Measurements from ENCODE around the gene CFAP52. TPM values are rescaled to one million over a fixed set of nuclear protein-coding genes. Genes with fewer than 3 reads are reported as not detected.

The CFAP52 gene
- polyA plus RNA-seq, 3 donors = not detected

DNA sequence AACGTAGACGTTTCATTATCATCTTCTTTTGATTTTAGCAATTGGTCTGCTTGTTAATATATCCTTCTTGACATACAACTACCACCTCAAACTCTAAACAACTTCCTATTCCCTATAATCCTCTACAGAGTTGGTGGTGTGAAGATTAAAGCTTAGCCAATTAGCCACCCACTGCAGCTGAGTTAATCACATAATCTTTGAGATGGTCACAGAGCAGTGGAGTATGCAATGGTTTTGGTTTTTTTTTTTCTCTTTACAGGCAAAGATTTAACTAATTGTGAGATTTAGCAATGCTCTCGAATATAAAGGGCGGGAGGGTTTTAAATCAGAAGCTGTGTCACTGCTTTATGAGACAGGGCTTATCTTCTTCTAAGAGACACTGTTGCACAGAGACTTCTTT is 37.8 kb upstream of the CFAP52 start:
- Mint-ChIP-seq H3K27ac (no peak overlapping the region), H3K4me1 (peaks cover 2% of the 10 kb centered on the region), H3K4me3 (no peak overlapping the region), H3K9me3 (peaks cover 0 to 1% (median 0%) of the 10 kb centered on the region in 7 donors), H3K36me3 (peaks cover 30 to 52% of the 10 kb centered on the region in 2 donors), H3K27me3 (ENCODE audit: low read depth in 3 of 3) (no peaks in the 10 kb centered on the region)
- Histone ChIP-seq H3K4me3 (replicated peaks in 1 of 3; ENCODE audit: low read depth in 2 of 3, low read length in 3 of 3) (no peak overlapping the region), H3K79me2 (ENCODE audit: insufficient read depth, low read length) (no peaks in the 10 kb centered on the region), H3K9ac (ENCODE audit: insufficient read depth, low read length, poor library complexity, severe bottlenecking) (no peak overlapping the region), H3K27ac (ENCODE audit: low read depth in 1 of 2, low read length in 2 of 2) (no peak overlapping the region), H3K36me3 (replicated peaks in 1 of 2; ENCODE audit: control insufficient read depth in 1 of 2, insufficient read depth in 2 of 2, low read length in 2 of 2) (peaks cover 5 to 20% of the 10 kb centered on the region in 2 donors), H3K4me2 (replicated peaks; ENCODE audit: extremely low read depth, low read length, poor library complexity, severe bottlenecking) (no peak overlapping the region), H2AFZ (ENCODE audit: insufficient read depth, low read depth, low read length, poor library complexity, severe bottlenecking) (no peak overlapping the region), H3K9me3 (replicated peaks in 1 of 2; ENCODE audit: control insufficient read depth in 1 of 2, insufficient read depth in 1 of 2, low read length in 2 of 2) (no peaks in the 10 kb centered on the region), H3K27me3 (ENCODE audit: control insufficient read depth in 2 of 2, insufficient read depth in 2 of 2, low read length in 2 of 2) (no peaks in the 10 kb centered on the region), H4K20me1 (ENCODE audit: insufficient read depth, low read length) (no peaks in the 10 kb centered on the region), H3K4me1 (ENCODE audit: control insufficient read depth in 1 of 2, insufficient read depth in 2 of 2, low read length in 2 of 2) (no peaks in the 10 kb centered on the region)
- no peak for DNase-seq
- WGBS (ENCODE audit: insufficient coverage) = no CpG with 5 or more reads among the region's 4 CpGs
- intact Hi-C loops (cut with micrococcal nuclease) = no loop called here
- TF ChIP-seq, protein P1, sequence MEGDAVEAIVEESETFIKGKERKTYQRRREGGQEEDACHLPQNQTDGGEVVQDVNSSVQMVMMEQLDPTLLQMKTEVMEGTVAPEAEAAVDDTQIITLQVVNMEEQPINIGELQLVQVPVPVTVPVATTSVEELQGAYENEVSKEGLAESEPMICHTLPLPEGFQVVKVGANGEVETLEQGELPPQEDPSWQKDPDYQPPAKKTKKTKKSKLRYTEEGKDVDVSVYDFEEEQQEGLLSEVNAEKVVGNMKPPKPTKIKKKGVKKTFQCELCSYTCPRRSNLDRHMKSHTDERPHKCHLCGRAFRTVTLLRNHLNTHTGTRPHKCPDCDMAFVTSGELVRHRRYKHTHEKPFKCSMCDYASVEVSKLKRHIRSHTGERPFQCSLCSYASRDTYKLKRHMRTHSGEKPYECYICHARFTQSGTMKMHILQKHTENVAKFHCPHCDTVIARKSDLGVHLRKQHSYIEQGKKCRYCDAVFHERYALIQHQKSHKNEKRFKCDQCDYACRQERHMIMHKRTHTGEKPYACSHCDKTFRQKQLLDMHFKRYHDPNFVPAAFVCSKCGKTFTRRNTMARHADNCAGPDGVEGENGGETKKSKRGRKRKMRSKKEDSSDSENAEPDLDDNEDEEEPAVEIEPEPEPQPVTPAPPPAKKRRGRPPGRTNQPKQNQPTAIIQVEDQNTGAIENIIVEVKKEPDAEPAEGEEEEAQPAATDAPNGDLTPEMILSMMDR (IDR thresholded peaks at IDR 0.05) = no peak

DNA sequence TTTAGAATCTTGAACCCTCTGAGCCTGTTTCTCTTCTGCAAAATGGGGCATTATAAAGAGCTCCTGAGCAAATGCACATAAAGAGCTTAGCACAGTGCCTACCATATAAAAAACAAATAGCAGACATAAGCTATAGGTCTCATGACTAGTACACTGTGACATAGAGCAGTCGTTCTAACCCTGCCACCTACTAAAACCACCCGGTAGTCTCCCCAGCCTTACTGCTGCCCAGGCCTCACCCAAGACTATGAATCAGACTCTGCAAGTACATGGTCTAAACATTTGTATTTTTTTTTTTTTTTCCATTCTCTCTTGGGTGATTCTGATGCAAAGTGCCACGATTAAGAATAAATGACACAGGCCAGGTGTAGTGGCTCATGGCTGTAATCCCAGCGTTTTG is 34.7 kb upstream of the CFAP52 start:
- intact Hi-C loops (cut with micrococcal nuclease) = no loop called here
- Mint-ChIP-seq H3K36me3 (peaks cover 37 to 51% of the 10 kb centered on the region in 2 donors), H3K4me3 (no peak overlapping the region), H3K4me1 (no peaks in the 10 kb centered on the region), H3K27ac (no peak overlapping the region), H3K9me3 (peaks cover 0 to 2% (median 0%) of the 10 kb centered on the region in 7 donors), H3K27me3 (ENCODE audit: low read depth in 3 of 3) (no peaks in the 10 kb centered on the region)
- Histone ChIP-seq H3K4me3 (replicated peaks in 1 of 3; ENCODE audit: low read depth in 2 of 3, low read length in 3 of 3) (no peak overlapping the region), H3K36me3 (replicated peaks in 1 of 2; ENCODE audit: control insufficient read depth in 1 of 2, insufficient read depth in 2 of 2, low read length in 2 of 2) (peaks cover 5 to 28% of the 10 kb centered on the region in 2 donors), H3K27ac (ENCODE audit: low read depth in 1 of 2, low read length in 2 of 2) (no peak overlapping the region), H3K79me2 (ENCODE audit: insufficient read depth, low read length) (no peaks in the 10 kb centered on the region), H3K4me2 (replicated peaks; ENCODE audit: extremely low read depth, low read length, poor library complexity, severe bottlenecking) (no peak overlapping the region), H3K9ac (ENCODE audit: insufficient read depth, low read length, poor library complexity, severe bottlenecking) (no peak overlapping the region), H3K9me3 (replicated peaks in 1 of 2; ENCODE audit: control insufficient read depth in 1 of 2, insufficient read depth in 1 of 2, low read length in 2 of 2) (no peaks in the 10 kb centered on the region), H3K27me3 (ENCODE audit: control insufficient read depth in 2 of 2, insufficient read depth in 2 of 2, low read length in 2 of 2) (no peaks in the 10 kb centered on the region), H3K4me1 (ENCODE audit: control insufficient read depth in 1 of 2, insufficient read depth in 2 of 2, low read length in 2 of 2) (no peaks in the 10 kb centered on the region), H2AFZ (ENCODE audit: insufficient read depth, low read depth, low read length, poor library complexity, severe bottlenecking) (no peak overlapping the region), H4K20me1 (ENCODE audit: insufficient read depth, low read length) (no peaks in the 10 kb centered on the region)
- TF ChIP-seq, protein P1 (IDR thresholded peaks at IDR 0.05) = no peak
- DNase-seq = no peak
- 100% methylated on average over 3 of the region's 4 CpGs for WGBS (ENCODE audit: insufficient coverage)

Measured in CD14-positive monocyte (primary cell).